Posterior vena cava (tissue), 2 donors: Measurements from ENCODE around the gene ARIH1. TPM values are rescaled to one million over a fixed set of nuclear protein-coding genes. Genes with fewer than 3 reads are reported as not detected.
A peak's percentile ranks its signal among the peaks of the same experiment; 100 is the strongest.
"Not testable (repeated sequence)": the region's sequence is repeated elsewhere in the genome, so short reads cannot be mapped to it uniquely, and the experiment has no call there.

Experiments used
- DNase-seq: peaks from one replicate; pipeline ENCODE4 v3.0.0-alpha.2; 2020; ENCODE audit warnings: low spot score
- intact Hi-C, 2 donors: fragments of 100-400 bp; cut with DNase I; formaldehyde crosslinking; loops; one replicate each; pipeline versions ENCODE4 v1.14.1 to v1.14.2; 2022 to 2023
- long read RNA-seq, 2 donors: library from polyadenylated mRNA; unstranded; transcript quantifications; one replicate each; pipeline ENCODE4 v2.0.0, GENCODE V29; 2020 to 2021
- total RNA-seq, 2 donors: library from RNA; stranded (reverse); fragmentation: NEBNext Ultra II Directional; extraction: Animal tissue kit (Norgen Biotek cat#: 25700); gene quantifications; one replicate each; pipeline ENCODE4 v1.2.1, GENCODE V29; 2021
- donor health status: DM: yes; HTN: yes; CAD: no.
- donor health status: DM: yes; HTN: yes; CAD: no.

Gene ARIH1, protein sequence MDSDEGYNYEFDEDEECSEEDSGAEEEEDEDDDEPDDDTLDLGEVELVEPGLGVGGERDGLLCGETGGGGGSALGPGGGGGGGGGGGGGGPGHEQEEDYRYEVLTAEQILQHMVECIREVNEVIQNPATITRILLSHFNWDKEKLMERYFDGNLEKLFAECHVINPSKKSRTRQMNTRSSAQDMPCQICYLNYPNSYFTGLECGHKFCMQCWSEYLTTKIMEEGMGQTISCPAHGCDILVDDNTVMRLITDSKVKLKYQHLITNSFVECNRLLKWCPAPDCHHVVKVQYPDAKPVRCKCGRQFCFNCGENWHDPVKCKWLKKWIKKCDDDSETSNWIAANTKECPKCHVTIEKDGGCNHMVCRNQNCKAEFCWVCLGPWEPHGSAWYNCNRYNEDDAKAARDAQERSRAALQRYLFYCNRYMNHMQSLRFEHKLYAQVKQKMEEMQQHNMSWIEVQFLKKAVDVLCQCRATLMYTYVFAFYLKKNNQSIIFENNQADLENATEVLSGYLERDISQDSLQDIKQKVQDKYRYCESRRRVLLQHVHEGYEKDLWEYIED
- 100 to 1,000 TPM; 145 to 149 TPM for total RNA-seq
- long read RNA-seq, donor 1, full-length matches to known transcripts = 3 of 14 reads
- long read RNA-seq, donor 1, partial matches to known transcripts = 3 of 14 reads
- long read RNA-seq, donor 1, other reads (novel, unspliced or antisense) = 8 of 14 reads
- long read RNA-seq, donor 2, full-length matches to known transcripts = 3 of 12 reads
- long read RNA-seq, donor 2, partial matches to known transcripts = 1 of 12 reads
- long read RNA-seq, donor 2, other reads (novel, unspliced or antisense) = 8 of 12 reads

GRCh38 chr15:72473614-72474465 is at the start of gene ARIH1:
Gene ARIH1 (plus strand): TSS chr15:72474330. CDS start chr15:72474640, 310 bp downstream.
- DNase-seq = peak; percentile 99
- intact Hi-C loops = no loop called here

DNA sequence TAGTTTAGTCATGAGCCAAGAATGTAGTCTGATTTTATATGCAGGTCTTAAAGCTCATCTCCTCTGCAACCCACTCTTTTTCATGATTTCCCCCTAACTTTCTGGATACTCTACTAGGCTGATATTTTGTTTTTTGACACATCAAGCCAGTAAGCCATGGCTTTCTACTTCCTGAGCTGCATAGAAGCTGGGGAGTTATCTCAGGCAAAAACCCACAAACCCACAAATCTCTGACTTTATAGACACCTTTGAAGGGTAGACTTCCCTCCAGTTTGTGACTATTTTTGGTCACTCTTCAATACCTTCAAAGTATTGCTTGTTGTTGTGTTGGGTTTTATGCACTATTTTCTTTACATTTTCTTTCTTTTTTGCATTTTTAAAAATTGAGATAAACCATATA is 47.4 kb upstream of the ARIH1 start:
- DNase-seq = no peak
- intact Hi-C loops = no loop called here

DNA sequence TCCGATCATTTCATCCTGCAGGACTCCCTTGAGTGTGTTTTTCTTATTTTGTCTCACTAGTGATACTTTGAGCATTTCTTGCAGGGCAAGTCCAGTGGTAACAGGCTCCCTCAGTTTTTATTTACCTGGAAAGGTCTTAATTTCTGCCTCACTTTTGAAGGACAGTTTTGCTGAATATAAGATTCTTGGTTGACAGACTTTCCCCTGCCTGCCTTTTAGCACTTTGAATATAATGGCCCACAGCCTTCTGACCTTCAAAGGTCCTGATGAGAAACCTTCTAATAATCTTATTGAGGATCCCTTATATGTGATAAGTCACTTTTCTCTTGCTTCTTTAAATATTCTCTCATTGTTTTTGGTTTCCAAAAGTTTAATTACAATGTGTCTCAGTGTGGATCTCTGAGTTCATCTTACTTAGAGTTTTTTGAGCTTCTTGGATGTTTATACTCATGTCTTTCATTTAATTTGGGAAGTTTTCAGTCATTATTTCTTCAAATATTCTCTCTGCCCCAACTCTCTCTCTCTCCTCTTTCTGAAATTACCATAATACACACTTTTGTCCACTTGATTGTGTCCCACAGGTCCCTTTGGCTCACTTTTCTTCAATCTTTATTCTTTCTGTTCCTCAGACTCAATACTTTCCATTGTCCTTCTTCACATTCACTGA is 36.3 kb upstream of the ARIH1 start:
- intact Hi-C loops = no loop called here
- DNase-seq = no peak

DNA sequence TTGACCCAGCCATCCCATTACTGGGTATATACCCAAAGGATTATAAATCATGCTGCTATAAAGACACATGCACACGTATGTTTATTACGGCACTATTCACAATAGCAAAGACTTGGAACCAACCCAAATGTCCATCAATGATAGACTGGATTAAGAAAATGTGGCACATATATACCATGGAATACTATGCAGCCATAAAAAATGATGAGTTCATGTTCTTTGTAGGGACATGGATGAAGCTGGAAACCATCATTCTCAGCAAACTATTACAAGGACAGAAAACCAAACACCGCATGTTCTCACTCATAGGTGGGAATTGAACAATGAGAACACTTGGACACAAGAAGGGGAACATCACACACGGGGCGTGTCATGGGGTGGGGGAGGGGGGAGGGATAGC is 31.3 kb upstream of the ARIH1 start:
- intact Hi-C loops = not testable (repeated sequence)

GRCh38 chr15:72445426-72445825 is 28.7 kb upstream of the ARIH1 start:
- no peak for DNase-seq
- intact Hi-C loops = no loop called here

More for the DNA sequence above, 31.3 kb upstream of the ARIH1 start:
- DNase-seq = not testable (repeated sequence)

- DNase-seq = no peak
- intact Hi-C loops = no loop called here
These were observed 23.3 kb upstream of the ARIH1 start for GRCh38 chr15:72450805-72451204.

DNA sequence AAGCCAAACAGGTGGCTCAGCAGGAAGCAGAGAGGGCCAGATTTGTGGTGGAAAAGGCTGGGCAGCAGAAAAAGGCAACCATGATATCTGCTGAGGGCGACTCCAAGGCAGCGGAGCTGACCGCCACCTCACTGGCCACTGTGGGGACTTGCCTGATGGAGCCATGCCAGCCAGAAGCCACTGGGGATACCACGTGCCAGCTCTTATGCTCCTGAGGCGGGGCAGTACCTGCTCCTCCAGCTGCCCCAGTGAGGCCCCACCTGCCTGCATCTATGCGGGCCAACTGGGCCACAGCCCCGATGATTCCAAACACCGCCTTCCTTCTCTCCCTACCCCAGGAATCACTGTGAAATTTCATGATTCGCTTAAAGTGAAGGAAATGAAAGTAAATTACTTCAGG is 22.9 kb upstream of the ARIH1 start:
- DNase-seq = no peak
- intact Hi-C loops = no loop called here

DNA sequence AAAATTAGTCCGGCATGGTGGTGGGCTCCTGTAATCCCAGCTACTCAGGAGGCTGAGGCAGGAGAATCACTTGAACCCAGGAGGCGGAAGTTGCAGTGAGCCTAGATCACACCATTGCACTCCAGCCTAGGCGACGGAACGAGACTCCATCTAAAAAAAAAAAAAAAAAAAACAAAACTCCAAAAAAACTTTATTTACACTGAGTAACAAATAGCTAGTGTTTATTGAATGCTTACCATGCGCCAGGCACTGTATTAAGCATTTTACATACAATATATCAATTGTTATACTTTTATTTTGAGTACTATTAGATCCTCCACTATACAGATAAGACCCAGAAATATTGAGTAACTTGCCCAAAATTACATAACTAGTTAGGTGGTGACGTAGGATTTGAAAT is 17.4 kb upstream of the ARIH1 start:
- intact Hi-C loops = no loop called here
- DNase-seq = no peak

DNA sequence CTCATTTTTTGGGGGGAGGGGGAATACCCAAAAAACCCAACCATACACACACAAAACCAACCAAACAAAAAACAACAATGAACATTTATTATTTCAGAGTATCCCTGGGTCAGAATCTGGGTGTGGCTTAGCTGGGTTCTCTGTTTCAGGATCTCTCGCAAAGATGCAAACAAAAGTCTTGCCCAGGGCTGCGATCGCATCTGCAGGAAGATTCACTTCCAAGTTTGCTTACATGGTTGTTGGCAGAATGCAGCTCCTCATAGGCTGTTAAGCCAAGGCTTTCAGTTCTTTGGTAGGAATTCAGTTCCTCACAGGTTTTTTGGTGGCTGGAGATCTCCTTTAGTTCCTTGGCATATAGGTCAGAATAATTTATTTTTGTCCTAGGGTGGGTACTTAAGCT is 13.7 kb upstream of the ARIH1 start:
- DNase-seq = no peak
- intact Hi-C loops = no loop called here

DNA sequence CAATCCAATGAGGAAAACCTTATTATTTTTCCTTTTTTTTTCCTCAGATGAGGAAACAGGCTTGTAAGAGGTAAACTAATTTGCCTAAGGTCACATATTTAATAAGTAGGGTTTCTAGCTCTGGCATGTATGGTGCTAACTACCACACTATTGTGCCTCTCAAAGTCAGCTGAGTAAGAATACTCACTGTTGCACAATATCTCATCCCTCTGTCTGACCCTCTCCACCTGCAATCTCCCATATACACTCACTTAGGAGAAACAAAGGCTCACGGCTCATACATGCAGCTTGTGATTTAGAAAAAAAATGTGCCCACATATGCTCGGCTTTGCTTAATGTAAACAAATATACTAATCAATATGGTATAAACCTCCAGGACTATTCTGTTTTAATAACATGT is 10.4 kb upstream of the ARIH1 start:
- intact Hi-C loops = no loop called here
- DNase-seq = no peak

DNA sequence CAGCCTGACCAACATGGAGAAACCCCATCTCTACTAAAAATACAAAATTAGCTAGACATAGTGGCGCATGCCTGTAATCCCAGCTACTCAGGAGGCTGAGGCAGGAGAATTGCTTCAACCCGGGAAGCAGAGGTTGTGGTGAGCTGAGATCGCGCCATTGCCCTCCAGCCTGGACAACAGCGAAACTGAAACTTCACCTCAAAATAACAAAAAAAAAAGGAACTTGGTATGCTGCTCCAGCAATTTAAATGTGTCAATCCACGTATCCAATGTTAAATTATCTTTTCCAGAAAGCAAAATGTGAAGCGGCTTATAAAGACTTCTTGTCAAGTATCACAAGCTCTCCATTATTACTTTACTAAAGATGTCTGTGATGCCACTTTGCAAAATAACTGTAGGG is 9.9 kb upstream of the ARIH1 start:
- no peak for DNase-seq
- intact Hi-C loops = no loop called here

DNA sequence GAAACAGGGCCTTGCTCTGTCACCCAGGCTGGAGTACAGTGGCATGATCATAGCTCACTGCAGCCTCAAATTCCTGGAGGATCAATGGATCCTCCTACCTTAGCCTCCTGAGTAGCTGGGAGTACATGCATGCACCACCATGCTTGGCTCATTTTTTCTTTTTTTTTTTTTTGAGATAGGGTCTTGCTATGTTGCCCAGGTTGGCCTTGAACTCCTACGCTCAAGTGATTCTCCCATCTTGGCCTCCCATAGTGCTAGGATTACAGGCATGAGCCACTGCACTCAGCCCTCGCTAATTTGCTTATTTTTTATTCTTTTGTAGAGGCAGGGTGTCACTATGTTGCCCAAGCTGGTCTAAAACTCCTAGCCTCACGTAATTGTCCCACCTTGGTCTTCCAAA is 6.0 kb upstream of the ARIH1 start:
- no peak for DNase-seq
- intact Hi-C loops = no loop called here

DNA sequence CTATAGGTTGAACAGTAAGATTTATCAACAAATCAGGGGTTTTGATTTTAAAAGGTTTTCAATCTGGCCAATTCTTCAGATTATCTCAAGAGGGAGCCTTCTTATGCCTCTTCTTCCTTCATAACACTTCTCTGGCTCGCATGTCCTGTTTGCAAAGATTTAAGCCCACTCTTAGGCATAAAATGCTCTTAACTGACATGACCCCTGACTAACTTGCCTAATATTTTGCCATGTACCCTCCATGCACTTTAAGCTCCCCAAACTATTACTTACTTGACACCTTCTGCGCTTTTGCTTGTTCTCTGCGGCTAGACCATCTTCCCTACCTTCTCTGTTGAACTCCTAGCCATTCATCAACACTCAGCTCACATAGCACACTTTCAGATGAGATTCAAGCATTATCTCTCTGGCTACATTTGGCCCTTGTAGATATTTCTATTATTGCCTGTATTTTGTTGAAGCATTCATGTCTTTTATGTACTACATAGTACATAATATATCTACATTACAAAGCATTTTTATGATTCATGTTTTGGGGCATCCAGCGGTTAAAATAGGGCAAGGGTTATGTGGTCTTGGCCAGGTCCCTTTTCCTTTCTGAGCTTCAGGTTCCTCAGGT is 1.0 kb upstream of the ARIH1 start:
- intact Hi-C loops = no loop called here
- DNase-seq = no peak

DNA sequence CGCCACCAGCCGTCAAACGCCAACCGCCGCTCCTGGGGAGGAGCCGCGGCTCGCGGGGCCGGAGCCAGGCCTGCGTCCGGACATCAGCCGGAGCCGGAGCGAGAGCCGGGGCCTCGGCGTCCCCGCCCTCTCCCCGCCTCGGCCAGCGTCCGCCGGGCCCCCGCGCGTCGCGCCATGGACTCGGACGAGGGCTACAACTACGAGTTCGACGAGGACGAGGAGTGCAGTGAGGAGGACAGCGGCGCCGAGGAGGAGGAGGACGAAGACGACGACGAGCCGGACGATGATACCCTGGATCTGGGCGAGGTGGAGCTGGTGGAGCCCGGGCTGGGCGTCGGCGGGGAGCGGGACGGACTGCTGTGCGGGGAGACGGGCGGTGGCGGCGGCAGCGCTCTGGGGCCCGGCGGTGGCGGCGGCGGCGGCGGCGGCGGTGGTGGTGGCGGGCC is 359 bp downstream of the ARIH1 start:
- intact Hi-C loops = no loop called here
- no peak for DNase-seq

- intact Hi-C loops = no loop called here
- DNase-seq = peak; percentile 95
These were observed 940 bp downstream of the ARIH1 start for GRCh38 chr15:72474912-72475628.

GRCh38 chr15:72475674-72476073 is 1.5 kb downstream of the ARIH1 start:
- intact Hi-C loops = no loop called here
- no peak for DNase-seq

GRCh38 chr15:72476330-72476729 is 2.2 kb downstream of the ARIH1 start:
- intact Hi-C loops, DNase-seq: not testable (repeated sequence)

DNA sequence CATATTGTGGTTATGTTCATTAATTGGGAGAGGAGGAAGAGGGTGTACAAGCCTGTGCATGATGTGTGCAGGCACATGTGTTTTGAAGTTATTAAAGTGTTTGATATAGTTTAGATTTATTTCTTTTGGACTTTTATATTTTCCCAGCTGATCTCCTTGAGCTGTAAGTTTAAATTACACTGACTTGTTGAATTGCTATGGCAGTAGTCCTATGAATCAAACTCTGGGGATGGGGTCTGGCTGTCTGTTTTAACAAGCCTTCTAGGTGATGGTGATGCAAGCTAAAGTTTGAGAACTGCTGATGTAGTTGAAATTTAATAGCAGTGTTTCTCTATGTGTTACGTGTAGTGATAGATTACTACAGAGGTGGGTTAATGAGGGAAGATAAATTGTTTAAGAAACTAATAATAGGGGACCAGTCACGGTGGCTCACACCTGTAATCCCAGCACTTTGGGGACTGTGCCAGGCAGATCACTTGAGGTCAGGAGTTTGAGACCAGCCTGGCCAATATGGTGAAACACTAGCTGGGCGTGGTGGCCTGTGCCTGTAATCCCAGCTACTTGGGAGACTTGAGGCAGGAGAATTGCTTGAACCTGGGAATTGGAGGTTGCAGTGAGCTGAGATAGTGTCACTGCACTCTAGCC is 7.0 kb downstream of the ARIH1 start:
- intact Hi-C loops = no loop called here
- DNase-seq = no peak
